Activated naive CD4-positive, alpha-beta T cell treated with anti-CD3 and anti-CD28 coated beads for 36 hours (primary cell): ENCODE measurements around the gene MTMR3. TPM values are rescaled to one million over a fixed set of nuclear protein-coding genes. Genes with fewer than 3 reads are reported as not detected.

ENCODE experiments used
- CTCF ChIA-PET: fragments of 350-600 bp; sonication (Branson Sonifier 250); formaldehyde crosslinking; loops from one replicate; lab custom pipeline; 2021; ENCODE audit warnings: antibody characterized with exemption; lab: Charles Lee
- DNase-seq: peaks from one replicate; pipeline ENCODE4 v3.0.0-alpha.2; 2020
- H3K27ac Mint-ChIP-seq: one replicate; pipeline ENCODE4 v1.8.0; 2021; ENCODE audit warnings: mild to moderate bottlenecking, mixed read lengths
- H3K27me3 Mint-ChIP-seq: one replicate; pipeline ENCODE4 v1.8.0; 2021; ENCODE audit warnings: low read depth, mixed read lengths
- H3K36me3 Mint-ChIP-seq: one replicate; pipeline ENCODE4 v1.8.0; 2021; ENCODE audit warnings: low read depth, mixed read lengths
- H3K4me1 Mint-ChIP-seq: one replicate; pipeline ENCODE4 v1.8.0; 2021; ENCODE audit warnings: low read depth, mixed read lengths
- H3K4me3 Mint-ChIP-seq: one replicate; pipeline ENCODE4 v1.8.0; 2021; ENCODE audit warnings: mild to moderate bottlenecking, moderate library complexity, mixed read lengths
- H3K9me3 Mint-ChIP-seq: one replicate; pipeline ENCODE4 v1.8.0; 2021; ENCODE audit warnings: mixed read lengths
- intact Hi-C: fragments of 100-400 bp; cut with micrococcal nuclease; formaldehyde crosslinking; loops from one replicate; pipeline ENCODE4 v1.15.1; 2023
- total RNA-seq, 2 experiments: library from RNA; stranded (reverse); gene quantifications; one replicate each; pipeline ENCODE4 v1.2.3, GENCODE V29; 2021

MTMR3 gene
- total RNA-seq, 2 experiments from 2014 or later, result 26.0 to 27.1 TPM

- H3K9me3 Mint-ChIP-seq, result no peaks in the 10 kb centered on the region
Measured at GRCh38 chr22:29901354-29901753, 18.4 kb downstream of the MTMR3 start.

DNA sequence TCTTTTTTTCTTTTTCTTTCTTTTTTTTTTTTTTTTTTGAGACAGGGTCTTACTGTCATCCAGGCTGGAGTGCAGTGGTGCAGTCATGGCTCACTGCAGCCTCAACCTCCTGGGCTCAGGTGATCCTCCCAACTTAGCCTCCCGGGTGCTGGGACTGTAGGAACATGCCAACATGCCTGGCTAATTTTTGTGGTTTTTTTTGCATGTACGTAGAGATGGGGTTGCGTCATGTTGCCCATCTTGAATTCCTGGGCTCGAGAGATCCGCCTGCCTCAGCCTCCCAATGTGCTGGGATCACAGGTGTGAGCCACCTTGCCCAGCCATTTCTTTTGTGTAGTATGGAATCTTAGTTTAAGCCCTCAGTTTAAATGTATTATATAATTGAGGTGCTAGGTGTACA, 20.4 kb downstream of the MTMR3 start:
- Mint-ChIP-seq H3K4me1 (peaks cover 38% of the 10 kb centered on the region), H3K36me3 (no peaks in the 10 kb centered on the region), H3K27ac (no peak overlapping the region), H3K9me3 (no peaks in the 10 kb centered on the region), H3K4me3 (no peak overlapping the region), H3K27me3 (no peaks in the 10 kb centered on the region)
- CTCF ChIA-PET, result interaction anchor here (0.7 kb wide), 1 partner anchor 102 kb away, joined by 3 read pairs; no protein-coding TSS in a partner anchor
- DNase-seq, result no peak
- intact Hi-C loops, result no loop called here

More at GRCh38 chr22:29901354-29901753, 18.4 kb downstream of the MTMR3 start:
- Mint-ChIP-seq H3K27ac (no peak overlapping the region), H3K36me3 (no peaks in the 10 kb centered on the region), H3K27me3 (no peaks in the 10 kb centered on the region), H3K4me1 (peaks cover 27% of the 10 kb centered on the region), H3K4me3 (no peak overlapping the region)
- no peak for DNase-seq
- CTCF ChIA-PET, result interaction anchor here (0.7 kb wide), 1 partner anchor 547 kb away, joined by 3 read pairs; no protein-coding TSS in a partner anchor
- intact Hi-C loops, result no loop called here

GRCh38 chr22:29904020-29904419, 21.0 kb downstream of the MTMR3 start:
- CTCF ChIA-PET, result interaction anchor here (0.7 kb wide), 1 partner anchor 101 kb away, joined by 3 read pairs; no protein-coding TSS in a partner anchor
- DNase-seq, result no peak
- Mint-ChIP-seq H3K36me3 (no peaks in the 10 kb centered on the region), H3K9me3 (no peaks in the 10 kb centered on the region), H3K4me1 (peaks cover 34% of the 10 kb centered on the region), H3K27ac (no peak overlapping the region), H3K27me3 (no peaks in the 10 kb centered on the region), H3K4me3 (no peak overlapping the region)
- intact Hi-C loops, result no loop called here

DNA sequence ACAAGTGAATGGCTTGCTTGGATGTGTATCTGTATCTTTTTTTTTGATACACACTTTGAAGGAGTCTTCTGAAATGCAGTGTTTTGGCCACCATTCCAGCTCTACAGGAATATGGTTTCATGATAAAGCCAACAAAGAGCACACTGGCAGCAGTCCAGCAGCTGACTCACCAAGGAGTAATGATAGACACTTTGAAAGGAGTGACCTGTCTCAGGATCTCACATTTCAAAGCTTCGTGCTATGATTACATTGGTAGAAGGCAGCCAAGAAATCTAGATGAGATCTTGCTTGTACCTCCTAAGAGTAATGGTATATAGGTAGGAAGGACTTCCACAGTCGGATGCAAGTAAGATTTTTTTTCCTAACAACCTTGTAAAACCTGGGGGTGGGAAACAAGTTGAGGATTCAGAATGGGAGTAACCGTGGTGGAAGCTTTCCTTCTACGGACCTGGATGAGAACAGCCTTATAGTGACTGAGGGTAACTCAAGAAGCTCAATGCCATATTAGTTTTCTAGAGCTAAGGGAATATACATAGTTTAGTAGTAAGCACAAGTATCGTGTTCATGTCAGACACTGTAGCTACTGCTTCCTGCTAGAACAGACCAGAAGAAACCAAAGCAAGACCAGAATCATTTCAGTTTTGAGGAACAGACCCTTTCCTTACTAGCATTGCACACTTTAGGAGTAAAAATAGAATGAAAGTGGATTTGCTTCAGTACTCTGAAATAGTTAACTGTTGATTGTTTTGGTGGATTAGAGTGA, 25.0 kb downstream of the MTMR3 start:
- peaks cover 51% of the 10 kb centered on the region for H3K4me1 Mint-ChIP-seq
- no peaks in the 10 kb centered on the region for H3K9me3 Mint-ChIP-seq
- CTCF ChIA-PET, result interaction anchor here (0.6 to 1.8 kb wide), 5 partner anchors 9 to 307 kb away, joined by 3 to 7 read pairs (median 5); no protein-coding TSS in a partner anchor
- H3K36me3 Mint-ChIP-seq, result no peaks in the 10 kb centered on the region
- no peak overlapping the region for H3K4me3 Mint-ChIP-seq
- peak; percentile 62 for DNase-seq
- no peaks in the 10 kb centered on the region for H3K27me3 Mint-ChIP-seq
- intact Hi-C loops, result no loop called here
- no peak overlapping the region for H3K27ac Mint-ChIP-seq

DNA sequence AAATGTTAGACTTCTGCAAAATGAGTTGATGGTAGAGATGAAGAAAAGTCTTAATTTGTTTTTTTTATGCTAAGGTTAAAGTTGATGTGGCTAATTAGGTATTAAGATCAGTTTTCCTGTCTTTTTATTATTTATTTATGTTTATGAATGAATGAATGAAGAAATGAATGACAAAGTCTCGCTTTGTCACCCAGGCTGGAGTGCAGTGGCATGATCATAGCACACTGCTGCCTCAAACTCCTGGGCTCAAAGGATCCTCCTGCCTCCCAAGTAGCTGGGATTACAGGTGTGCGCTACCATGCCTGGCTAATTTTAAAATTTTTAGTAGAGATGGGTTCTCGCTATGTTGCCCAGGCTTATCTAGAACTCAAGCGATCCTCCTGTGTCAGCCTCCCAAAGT, 29.2 kb downstream of the MTMR3 start:
- Mint-ChIP-seq H3K27me3 (no peaks in the 10 kb centered on the region), H3K27ac (no peak overlapping the region), H3K9me3 (no peaks in the 10 kb centered on the region), H3K4me1 (peaks cover 67% of the 10 kb centered on the region), H3K36me3 (no peaks in the 10 kb centered on the region), H3K4me3 (no peak overlapping the region)
- CTCF ChIA-PET, result interaction anchor here (0.5 to 0.6 kb wide), 2 partner anchors 313 to 1442 kb away, joined by 4 to 6 read pairs; no protein-coding TSS in a partner anchor
- intact Hi-C loops, result no loop called here
- no peak for DNase-seq

- no peak overlapping the region for H3K27ac Mint-ChIP-seq
- no peak for DNase-seq
- H3K4me3 Mint-ChIP-seq, result no peak overlapping the region
- CTCF ChIA-PET, result interaction anchor here (0.5 kb wide), 1 partner anchor 1442 kb away, joined by 4 read pairs; no protein-coding TSS in a partner anchor
- no peaks in the 10 kb centered on the region for H3K27me3 Mint-ChIP-seq
- no peaks in the 10 kb centered on the region for H3K9me3 Mint-ChIP-seq
- no peaks in the 10 kb centered on the region for H3K36me3 Mint-ChIP-seq
- intact Hi-C loops, result no loop called here
- peaks cover 62% of the 10 kb centered on the region for H3K4me1 Mint-ChIP-seq
Measured at GRCh38 chr22:29912605-29913398, 29.8 kb downstream of the MTMR3 start.

DNA sequence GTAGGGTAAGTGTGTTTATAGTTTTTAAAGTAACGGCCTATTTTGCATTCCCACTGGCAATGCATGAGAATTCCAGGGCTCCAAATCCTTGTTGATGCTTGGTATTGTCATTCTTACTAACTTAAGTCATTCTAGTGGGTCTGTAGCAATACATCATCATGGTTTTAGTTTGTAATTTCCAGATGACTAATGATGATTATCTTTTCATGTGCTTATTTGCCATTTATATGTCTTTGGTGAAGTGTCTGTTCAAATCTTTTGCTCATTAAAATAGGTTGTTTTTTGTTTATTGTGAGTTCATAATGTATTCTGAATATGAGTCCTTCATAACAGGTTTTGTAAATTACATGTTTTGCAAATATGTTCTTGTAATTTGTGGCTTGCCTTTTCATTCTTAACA, 31.2 kb downstream of the MTMR3 start:
- Mint-ChIP-seq H3K4me3 (no peak overlapping the region), H3K27me3 (no peaks in the 10 kb centered on the region)
- CTCF ChIA-PET, result interaction anchor here (1.6 kb wide), 1 partner anchor 91 kb away, joined by 3 read pairs; no protein-coding TSS in a partner anchor

GRCh38 chr22:29914991-29915533, 32.1 kb downstream of the MTMR3 start:
- no peaks in the 10 kb centered on the region for H3K36me3 Mint-ChIP-seq
- H3K27me3 Mint-ChIP-seq, result no peaks in the 10 kb centered on the region
- intact Hi-C loops, result no loop called here
- peaks cover 69% of the 10 kb centered on the region for H3K4me1 Mint-ChIP-seq
- no peaks in the 10 kb centered on the region for H3K9me3 Mint-ChIP-seq
- H3K4me3 Mint-ChIP-seq, result no peak overlapping the region
- CTCF ChIA-PET, result interaction anchor here (1.6 kb wide), 1 partner anchor 90 kb away, joined by 3 read pairs; no protein-coding TSS in a partner anchor
- no peak overlapping the region for H3K27ac Mint-ChIP-seq
- no peak for DNase-seq

More for the DNA sequence above, 31.2 kb downstream of the MTMR3 start:
- H3K4me1 Mint-ChIP-seq, result peaks cover 69% of the 10 kb centered on the region
- intact Hi-C loops, result no loop called here
- no peak overlapping the region for H3K27ac Mint-ChIP-seq
- H3K36me3 Mint-ChIP-seq, result no peaks in the 10 kb centered on the region
- H3K9me3 Mint-ChIP-seq, result no peaks in the 10 kb centered on the region
- no peak for DNase-seq

DNA sequence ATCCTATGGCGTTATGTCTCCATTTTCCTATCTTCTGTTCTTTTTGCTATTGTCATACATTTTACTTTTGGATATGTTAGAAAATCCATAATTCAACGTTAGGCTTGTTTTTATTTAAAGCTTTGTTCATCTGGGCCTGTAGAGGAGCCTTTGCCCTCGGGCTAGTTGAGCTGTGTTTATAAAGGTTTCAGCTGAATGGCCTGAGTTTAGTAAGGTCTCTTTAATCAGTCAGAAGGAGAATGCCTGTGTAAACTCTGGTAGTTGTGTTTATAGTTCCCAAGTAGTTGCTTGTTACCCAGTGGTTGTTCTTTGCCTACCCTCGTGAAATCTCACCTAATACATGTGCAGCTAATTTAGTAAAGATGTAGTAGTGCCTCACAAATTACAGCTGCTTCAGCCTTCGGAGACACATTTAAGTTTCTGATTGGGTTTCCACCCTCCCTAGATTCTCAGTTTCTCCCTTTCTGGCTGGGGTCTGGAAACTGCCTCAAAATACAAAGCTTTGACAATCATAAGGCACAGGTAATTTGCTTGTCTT, 33.1 kb downstream of the MTMR3 start:
- Mint-ChIP-seq H3K27me3 (no peaks in the 10 kb centered on the region), H3K4me3 (no peak overlapping the region), H3K4me1 (peaks cover 59% of the 10 kb centered on the region), H3K36me3 (no peaks in the 10 kb centered on the region), H3K27ac (no peak overlapping the region), H3K9me3 (peaks cover 1% of the 10 kb centered on the region)
- CTCF ChIA-PET, result interaction anchor here (0.8 to 1.2 kb wide), 2 partner anchors 9 to 63 kb away, joined by 3 to 7 read pairs; no protein-coding TSS in a partner anchor
- intact Hi-C loops, result no loop called here
- no peak for DNase-seq

DNA sequence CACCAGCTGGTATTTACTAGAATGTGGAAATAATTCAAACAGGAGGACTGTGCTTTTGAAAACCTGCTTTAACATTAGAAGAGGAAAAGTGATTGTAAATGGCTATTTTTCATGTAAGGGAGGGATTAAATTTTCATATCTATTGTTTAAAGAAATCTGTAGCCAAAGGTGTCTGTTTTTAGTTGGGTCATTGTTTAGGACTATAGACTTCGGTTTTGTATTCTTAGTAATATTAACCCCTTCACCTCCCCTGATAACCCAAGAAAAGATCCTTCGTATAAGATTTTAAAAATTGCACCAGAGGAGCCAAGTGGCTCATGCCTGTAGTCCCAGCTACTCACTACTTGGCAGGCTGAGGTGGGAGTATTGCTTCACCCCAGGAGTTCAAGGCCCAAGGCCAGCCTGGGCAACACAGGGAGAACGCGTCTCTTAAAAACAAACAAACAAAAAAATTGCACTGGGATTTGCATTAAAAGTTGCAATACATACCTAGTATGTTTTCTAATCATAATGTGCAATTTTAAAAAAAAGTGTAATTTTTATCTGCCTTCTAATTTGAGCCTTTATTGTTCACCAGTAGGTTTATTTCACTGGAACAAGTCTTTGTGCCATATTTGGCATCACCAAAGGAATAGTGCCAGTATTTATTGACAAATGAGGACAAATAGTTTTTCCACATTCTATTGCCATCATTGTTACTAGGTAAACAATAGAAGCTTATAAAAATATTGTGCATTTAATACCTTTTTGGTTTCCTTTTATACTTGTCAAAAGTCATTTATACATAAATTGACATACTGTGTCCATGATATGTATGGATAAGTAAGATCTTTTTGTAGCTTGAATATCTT, 34.3 kb downstream of the MTMR3 start:
- Mint-ChIP-seq H3K4me3 (no peak overlapping the region), H3K4me1 (peaks cover 54% of the 10 kb centered on the region)
- CTCF ChIA-PET, result interaction anchor here (1.2 kb wide), 1 partner anchor 10 kb away, joined by 7 read pairs; no protein-coding TSS in a partner anchor

DNA sequence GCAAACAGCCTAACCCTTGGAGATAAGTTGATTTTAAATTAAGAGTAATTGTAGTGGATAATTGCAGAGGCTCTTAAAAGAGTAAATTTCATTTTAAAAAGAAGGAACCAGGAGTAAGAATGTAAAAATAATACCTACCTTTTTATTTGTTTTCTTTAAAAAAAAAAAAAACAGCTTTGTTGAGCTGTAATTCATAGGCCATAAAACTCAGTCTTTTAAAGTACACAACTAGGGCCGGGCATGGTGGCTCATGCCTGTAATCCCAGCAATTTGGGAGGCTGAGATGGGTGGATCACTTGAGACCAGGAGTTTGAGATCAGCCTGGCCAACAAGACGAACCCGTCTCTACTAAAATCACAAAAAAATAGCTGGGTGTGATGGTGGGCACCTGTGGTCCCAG, 42.4 kb downstream of the MTMR3 start:
- Mint-ChIP-seq H3K27me3 (no peaks in the 10 kb centered on the region), H3K4me1 (peaks cover 22% of the 10 kb centered on the region), H3K4me3 (no peak overlapping the region), H3K9me3 (peaks cover 1% of the 10 kb centered on the region), H3K36me3 (no peaks in the 10 kb centered on the region), H3K27ac (no peak overlapping the region)
- CTCF ChIA-PET, result interaction anchor here (0.6 kb wide), 1 partner anchor 121 kb away, joined by 3 read pairs; no protein-coding TSS in a partner anchor
- no peak for DNase-seq
- intact Hi-C loops, result no loop called here

More for the DNA sequence above, 34.3 kb downstream of the MTMR3 start:
- DNase-seq, result no peak
- H3K27ac Mint-ChIP-seq, result no peak overlapping the region
- no peaks in the 10 kb centered on the region for H3K36me3 Mint-ChIP-seq
- peaks cover 1% of the 10 kb centered on the region for H3K9me3 Mint-ChIP-seq
- intact Hi-C loops, result no loop called here
- H3K27me3 Mint-ChIP-seq, result no peaks in the 10 kb centered on the region
